ENCODE measurements around the gene MOV10.

DNA sequence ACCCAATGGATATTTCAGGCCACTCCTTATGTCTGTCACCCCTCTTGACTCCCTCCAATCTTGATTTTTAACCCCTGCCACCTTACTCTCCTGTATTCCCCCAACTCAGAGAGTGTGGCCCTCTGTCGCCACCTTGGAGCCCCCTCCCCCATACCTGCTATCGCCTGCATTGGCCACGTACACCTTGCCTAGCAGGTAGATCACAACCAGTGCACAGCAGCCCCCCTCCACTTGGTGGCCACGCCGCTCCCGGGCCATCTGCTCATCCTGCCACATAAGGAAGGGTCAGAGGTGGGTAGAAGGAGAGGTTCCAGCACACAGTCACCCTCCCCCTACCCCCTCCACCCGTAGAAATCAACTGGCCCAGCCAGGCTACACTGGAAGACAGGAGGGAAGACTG, 37.7 kb downstream of the MOV10 start:
- no peak for TF ChIP-seq ZNF280D (tag by site-specific recombination; IDR thresholded peaks at IDR 0.05)
- TF ChIP-seq, protein P1, sequence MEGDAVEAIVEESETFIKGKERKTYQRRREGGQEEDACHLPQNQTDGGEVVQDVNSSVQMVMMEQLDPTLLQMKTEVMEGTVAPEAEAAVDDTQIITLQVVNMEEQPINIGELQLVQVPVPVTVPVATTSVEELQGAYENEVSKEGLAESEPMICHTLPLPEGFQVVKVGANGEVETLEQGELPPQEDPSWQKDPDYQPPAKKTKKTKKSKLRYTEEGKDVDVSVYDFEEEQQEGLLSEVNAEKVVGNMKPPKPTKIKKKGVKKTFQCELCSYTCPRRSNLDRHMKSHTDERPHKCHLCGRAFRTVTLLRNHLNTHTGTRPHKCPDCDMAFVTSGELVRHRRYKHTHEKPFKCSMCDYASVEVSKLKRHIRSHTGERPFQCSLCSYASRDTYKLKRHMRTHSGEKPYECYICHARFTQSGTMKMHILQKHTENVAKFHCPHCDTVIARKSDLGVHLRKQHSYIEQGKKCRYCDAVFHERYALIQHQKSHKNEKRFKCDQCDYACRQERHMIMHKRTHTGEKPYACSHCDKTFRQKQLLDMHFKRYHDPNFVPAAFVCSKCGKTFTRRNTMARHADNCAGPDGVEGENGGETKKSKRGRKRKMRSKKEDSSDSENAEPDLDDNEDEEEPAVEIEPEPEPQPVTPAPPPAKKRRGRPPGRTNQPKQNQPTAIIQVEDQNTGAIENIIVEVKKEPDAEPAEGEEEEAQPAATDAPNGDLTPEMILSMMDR (tag by site-specific recombination; IDR thresholded peaks at IDR 0.05) = no peak
- no peak for TF ChIP-seq YY1 (tag by site-specific recombination; IDR thresholded peaks at IDR 0.05)
- TF ChIP-seq, protein P2, sequence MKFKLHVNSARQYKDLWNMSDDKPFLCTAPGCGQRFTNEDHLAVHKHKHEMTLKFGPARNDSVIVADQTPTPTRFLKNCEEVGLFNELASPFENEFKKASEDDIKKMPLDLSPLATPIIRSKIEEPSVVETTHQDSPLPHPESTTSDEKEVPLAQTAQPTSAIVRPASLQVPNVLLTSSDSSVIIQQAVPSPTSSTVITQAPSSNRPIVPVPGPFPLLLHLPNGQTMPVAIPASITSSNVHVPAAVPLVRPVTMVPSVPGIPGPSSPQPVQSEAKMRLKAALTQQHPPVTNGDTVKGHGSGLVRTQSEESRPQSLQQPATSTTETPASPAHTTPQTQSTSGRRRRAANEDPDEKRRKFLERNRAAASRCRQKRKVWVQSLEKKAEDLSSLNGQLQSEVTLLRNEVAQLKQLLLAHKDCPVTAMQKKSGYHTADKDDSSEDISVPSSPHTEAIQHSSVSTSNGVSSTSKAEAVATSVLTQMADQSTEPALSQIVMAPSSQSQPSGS (tag by site-specific recombination; IDR thresholded peaks at IDR 0.05; ENCODE audit: low read depth) = no peak
- TF ChIP-seq ZNF274 (IDR thresholded peaks at IDR 0.05; ENCODE audit: low read length) = no peak
- no peak for TF ChIP-seq ZNF274 (tag by site-specific recombination; IDR thresholded peaks at IDR 0.05; ENCODE audit: borderline replicate concordance)
- TF ChIP-seq TCF7L2 (IDR thresholded peaks at IDR 0.05; ENCODE audit: borderline replicate concordance, low read depth, low read length) = no peak
- TF ChIP-seq ZNF132 (tag by site-specific recombination; IDR thresholded peaks at IDR 0.05; ENCODE audit: borderline replicate concordance) = no peak
- no peak for TF ChIP-seq ZNF792 (tag by site-specific recombination; IDR thresholded peaks at IDR 0.05)
- no peak for TF ChIP-seq ZNF341 (tag by site-specific recombination; IDR thresholded peaks at IDR 0.05; ENCODE audit: low read depth)
